GM18508 (cell line): ENCODE data around the gene CALCOCO2.
"Not testable (repeated sequence)": the region's sequence is repeated elsewhere in the genome, so short reads cannot be mapped to it uniquely, and the experiment has no call there.

Experiments
- ATAC-seq: cut with Tn5 transposase; IDR thresholded peaks from one replicate; pipeline ENCODE4 v1.9.1; 2021; ENCODE audit warnings: moderate number of reproducible peaks; ENCODE audit not compliant: insufficient read depth, unreplicated experiment

CALCOCO2 gene, protein sequence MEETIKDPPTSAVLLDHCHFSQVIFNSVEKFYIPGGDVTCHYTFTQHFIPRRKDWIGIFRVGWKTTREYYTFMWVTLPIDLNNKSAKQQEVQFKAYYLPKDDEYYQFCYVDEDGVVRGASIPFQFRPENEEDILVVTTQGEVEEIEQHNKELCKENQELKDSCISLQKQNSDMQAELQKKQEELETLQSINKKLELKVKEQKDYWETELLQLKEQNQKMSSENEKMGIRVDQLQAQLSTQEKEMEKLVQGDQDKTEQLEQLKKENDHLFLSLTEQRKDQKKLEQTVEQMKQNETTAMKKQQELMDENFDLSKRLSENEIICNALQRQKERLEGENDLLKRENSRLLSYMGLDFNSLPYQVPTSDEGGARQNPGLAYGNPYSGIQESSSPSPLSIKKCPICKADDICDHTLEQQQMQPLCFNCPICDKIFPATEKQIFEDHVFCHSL

DNA sequence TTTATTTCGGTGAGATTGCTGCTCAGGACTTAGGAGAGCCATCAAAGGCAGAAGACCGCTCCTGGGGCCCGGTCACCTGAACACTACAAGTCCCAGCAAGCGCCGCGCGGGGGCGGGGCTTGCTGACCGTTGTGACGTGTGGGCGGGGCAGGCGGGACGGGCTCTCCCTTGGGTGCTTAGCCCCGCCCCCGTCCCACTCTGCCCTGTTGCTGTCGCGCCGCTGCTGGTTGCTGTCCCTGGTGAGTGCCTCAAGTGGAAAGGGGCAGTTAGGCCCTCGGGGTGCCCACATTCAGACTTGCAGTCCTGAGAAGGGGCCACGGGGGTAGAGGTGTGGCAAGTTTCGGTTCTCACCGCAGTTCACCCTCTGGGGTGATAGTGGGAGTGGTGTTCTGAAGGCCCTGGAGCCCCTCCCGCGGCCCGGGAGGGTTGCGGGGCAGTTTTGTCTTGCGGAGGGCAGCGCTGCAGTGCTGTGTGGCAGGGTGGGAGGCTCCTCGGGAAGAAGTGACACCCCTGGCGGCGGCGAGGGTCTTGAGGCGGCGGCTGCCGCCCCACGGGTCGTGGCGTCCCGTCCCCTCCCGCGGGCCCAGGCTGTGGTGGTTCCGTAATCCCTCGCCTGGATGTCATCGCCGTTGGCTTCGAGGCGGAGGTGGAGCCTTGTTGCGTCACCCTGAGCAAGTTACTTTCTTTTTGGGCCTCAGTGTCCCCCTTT is at the start of gene CALCOCO2:
Gene CALCOCO2 (plus strand): TSS at position 196 of the 709 bp plus-strand sequence. CDS start 10,673 bp downstream, outside the sequence.
- no peak for ATAC-seq

DNA sequence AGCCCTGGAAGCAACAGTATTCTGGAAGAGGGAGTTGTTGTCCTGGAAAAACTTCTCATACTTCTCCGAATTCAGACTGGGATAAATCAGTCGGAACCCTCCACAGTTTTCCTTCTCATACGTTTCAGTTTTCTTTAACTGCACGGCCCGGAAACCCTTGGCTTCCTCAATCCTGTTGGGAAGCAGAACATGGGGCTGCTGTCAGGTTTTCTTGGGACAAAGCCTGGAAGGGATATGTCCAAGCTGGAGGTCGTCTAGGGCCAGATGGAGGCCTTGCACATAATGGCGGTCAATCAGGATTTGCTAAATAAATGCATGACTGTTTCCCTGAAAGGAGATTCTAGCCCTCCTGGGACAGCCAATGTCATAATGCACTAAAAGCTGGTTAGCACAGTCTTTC is 43.0 kb upstream of the CALCOCO2 start:
- ATAC-seq, result no peak

DNA sequence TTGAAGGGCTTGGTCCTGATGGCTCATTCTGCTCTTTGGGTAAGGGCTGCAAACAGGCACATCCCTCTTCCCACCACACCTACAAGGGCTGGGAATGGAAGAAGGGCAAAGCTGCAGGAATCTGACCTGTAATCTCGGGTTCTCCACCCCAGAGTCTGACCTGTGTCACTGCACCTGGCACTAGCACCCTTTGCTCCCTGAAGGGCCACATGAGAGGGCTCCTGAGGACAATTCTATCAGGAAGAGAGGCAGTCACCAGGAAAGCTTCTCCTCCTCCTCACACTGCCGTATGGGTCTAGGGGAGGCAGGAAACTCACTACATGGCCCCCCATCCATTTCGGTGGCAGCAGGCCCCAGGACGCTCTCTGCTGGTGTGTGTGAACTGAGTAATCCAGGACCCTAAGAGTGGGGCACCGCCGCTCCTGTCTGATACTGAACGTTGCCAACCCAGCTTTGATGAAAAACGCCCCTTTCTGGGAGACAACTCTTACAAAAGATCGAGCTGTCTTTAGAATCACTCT is 40.2 kb upstream of the CALCOCO2 start:
- no peak for ATAC-seq

DNA sequence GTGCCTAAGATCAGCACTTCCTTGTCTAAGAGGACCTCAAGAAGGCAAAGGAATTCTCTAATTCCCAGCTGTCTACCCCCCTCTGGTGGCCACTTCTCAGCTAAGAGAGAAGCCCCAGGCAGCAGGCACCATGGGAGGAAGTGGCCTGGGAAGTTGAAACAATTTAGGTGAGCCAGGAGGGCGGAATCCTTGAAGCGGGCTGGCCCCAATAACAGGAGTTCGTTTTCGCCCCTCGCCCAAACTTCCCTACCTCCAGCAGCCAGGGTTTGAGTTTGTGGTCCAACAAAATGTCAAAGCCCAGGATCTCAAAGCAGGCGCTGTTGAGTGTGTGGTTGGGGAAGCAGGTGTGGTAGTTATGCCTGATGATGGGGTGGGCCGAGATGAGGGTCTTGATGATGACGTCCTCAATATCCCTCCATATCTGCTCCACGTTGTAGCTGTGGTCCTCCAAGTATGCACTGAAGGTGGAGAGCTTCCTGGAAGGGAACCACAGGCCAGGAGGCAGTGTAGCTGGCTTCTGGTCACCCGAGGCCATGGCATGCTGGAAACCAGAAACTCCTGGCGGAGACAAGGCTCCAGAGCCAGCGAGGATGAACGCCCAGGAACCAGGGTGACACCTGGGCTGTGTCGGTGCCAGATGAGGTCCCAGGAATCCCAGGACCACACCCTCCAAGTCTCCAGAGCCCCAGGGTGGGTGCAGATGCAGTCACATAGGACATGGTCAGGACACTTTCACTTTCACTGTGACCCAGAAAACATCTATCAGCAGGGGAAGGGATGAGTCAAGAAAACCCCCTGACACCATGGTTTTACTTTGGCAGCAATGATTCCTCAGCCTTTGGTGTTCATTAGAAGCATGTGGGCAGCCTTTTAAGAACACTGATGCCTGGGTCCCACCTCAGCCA is 39.5 kb upstream of the CALCOCO2 start:
- ATAC-seq, result no peak

DNA sequence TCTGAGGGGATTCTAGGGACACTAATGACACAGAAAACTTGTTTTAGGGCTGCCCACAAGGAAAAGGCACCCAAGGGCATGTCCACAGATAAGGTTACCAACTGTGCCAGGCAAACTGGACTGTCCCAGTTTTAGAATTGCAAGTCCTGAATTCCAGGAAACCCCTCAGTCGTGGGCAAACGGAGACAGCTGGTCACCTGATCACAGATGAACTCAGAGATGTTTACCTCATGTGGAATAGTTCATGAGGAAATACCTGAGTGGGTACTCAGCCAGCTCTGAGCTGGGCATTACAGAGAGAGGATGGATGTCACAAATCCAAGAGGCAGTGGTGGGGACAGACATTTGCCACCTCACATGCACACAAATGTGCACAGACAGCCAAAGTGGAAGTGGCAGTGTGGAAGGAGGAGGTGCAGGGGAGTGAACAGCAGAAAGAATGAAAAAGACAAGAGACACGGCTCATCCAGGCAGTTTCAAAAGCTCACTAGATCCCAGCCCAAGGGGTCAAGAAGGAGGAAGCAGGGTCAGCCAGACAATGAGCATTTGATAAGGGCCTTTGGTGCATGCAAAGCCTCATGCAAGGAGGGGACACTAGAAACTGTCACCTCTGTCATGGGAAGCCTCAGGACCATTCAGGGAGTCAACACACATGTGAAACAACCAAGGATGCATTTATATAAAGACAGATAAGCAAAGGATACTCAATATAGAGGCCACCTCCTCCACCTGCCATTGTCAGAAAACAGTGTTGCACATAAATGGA is 38.6 kb upstream of the CALCOCO2 start:
- no peak for ATAC-seq

DNA sequence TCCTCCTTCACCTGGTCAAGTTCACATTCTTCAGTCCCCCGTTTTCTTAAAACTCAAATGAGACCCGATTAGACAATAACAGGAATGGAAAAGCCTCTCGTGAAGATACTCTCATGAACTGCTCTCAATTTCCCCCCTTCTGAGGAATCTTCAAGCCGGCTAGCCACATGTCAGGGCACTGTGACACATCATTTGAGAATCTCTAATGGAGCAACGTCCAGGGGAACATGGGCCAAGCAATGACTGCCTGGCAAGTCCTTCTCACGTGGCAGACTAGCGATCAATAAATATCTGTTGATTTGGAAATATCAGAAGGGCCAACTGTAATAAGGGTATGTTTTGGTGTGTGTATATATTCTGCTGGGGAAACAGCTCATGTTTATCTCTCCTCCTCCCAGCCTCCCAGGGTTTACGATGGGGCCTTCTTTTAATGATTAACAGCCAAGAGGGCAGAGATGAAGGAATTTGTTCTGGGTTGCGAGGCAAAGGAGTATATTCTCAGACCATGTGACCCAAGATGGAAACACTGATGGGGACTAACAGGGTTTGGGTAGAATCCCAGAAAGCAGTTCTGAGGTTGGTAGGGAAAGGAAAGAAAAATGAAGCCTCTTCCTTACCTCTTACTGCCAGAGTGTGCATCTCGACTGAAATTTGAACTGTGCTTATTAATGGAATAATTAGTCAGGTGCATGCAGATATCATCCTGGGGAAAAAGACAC is 35.2 kb upstream of the CALCOCO2 start:
- no peak for ATAC-seq

DNA sequence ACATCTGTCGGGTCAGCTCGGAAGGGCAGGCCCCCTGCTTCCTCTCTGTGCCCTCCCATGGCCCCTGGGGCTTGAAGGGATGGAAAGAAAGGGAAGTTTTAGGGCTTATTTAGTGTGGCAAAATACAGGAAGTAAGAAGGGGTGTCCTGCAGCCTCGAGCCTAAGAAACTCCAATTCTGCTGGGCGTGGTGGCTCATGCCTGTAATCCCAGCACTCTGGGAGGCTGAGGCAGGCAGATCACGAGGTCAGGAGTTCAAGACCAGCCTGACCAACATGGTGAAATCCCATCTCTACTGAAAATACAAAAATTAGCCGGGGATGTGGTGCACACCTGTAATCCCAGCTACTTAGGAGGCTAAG is 34.7 kb upstream of the CALCOCO2 start:
- ATAC-seq, result not testable (repeated sequence)

DNA sequence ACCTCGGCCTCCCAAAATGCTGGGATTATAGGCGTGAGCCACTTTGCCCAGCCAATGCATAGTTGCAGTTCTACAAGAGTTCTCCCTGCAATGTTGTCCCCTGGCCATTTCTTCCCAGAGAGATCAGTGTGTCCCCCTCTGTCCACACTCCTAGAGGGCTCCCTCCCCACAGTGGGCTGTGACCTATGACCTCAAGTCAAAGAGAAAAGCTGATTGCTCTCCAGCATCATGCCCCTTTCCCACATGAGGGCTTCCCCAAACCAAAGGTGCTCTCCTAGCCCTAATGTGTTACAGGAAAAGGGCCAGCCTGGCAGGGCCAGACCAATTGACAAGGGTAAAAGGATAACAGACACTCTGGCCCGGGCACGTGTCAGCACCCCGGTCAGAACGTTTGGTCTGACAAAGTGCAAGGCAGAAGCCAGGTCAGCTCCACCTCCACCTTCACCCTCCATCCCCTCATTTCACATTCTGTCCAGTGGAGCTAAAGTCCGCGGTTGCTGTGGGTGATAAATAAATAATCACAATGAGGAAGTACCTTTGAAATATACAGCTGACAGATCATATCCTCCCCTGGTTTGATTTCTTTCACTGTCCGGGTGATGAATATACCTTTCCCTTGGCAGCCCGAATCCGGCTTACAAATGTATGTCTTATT is 31.6 kb upstream of the CALCOCO2 start:
- ATAC-seq, result no peak

DNA sequence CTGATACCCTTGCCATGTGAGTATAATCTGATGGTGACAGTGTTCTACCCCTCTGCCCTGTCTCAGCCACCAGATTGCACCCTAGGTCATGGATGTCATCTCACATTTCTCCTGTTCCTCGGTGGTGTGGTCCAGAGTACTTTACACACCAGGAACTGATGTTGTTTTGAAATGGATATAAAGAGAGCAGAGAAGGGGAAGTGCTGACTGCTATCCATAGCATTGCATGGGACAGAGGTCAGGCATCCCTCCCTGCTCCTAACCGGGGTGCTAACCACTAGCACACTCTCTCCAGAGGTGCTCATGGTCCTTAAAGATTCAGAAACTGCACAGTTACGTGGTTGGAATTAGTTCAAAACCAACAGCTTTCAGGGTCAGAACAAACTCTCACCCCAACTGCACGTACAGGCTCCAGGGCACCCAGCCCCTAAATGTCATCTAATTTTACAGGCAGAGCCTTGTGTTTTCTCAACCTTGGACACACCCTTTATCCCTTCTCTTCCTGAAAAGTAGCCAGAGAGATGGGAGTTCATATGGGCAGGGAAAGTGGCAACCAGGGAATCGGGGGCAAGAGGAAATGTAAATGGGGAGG is 30.1 kb upstream of the CALCOCO2 start:
- ATAC-seq, result no peak

DNA sequence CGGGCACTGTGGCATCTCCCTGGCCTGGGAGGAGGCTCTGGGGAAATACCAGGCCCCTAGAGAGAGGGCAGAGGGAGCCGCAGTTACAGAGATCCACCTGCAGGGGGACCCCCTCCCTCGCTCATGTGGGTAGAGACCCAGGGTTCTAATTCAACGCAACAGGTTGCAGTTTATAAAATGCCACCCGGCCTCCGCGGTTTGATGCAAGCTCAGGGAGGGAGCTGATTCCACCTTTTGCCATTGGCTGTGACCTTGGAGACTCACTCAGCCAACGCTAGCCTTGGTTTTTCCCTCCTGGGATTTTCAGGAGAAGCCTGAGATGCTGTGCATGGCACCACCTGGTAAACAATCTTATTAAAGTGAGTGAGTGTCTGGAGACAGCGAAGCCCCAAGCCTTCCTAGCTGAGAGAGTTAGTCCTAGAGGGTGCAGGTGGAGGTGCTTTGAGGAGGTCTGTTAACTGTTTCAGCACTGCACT is 25.9 kb upstream of the CALCOCO2 start:
- ATAC-seq, result no peak

DNA sequence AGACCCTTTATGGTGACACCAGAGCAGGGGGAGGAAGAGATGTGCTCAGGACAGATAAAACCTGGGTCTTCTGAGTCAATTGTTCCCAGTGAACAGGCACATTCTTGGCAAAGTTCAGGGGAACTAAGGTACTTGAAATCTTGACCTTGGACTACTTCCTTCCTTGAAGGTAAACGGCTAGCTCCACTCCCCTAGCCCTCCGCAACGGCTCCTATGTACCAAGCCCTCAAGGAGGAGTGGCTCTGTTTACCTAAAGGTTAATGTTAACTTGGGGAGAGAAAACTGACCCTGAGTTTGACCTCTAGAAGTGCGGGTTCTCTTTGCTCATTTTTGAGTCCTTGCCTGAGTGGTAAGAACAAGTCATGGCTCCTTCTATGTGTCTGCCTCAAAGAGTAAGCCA is 21.7 kb upstream of the CALCOCO2 start:
- no peak for ATAC-seq

DNA sequence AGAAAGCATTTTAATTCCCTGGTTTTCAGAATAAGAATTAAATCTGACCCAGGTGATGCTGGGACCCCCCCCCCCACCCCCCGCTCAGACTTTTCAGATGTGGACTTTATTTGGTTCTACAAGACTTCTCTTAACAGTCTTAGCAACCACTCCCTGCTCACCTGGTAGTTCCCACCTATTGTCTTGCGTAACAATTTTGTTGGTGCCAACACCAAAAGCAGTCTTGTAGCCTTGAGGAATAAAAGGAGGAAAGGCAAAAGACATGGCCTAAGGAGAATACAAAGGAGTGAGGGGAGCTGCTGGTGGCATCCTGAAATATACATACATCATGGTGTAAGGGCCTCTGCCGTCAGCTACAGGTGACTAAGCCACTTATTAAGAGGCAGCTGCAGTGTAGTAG is 18.8 kb upstream of the CALCOCO2 start:
- ATAC-seq, result no peak

DNA sequence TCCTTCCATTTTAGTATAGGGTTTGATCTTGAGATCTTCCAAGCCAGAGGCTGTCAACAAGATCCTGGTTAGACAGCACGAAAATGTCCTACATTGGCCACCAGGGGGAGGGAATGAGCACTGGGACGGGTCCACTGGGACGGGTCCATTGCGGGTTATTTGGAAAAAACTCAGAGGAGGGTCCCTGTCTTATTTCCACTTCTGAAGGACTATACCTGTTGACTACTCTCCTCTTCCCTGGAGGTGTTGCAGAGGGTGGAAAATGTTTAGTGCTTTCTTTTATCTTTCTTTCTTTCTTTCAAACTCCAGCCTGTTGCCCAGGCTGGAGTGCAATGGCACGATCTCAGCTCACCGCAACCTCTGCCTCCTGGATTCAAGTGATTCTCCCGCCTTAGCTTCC is 16.3 kb upstream of the CALCOCO2 start:
- ATAC-seq, result no peak

DNA sequence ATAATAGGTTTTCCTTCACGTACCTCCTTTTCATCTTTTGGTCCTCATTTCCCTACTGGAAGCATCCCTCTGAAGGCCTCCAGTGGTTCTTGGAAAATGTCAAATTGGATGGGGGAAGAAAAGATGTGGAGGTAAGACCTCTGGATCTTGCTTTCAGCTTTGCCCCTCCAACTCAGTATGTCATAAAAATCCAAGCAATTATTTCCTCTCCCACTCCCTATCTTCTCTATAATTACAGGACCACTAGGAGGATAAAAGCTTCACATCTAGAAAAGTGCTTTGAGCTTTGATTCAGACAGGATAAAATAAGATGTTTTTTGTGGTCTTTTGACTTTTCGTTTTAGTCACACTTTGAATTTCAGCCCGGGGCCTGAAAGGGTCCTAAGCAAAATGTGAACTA is 15.5 kb upstream of the CALCOCO2 start:
- no peak for ATAC-seq

DNA sequence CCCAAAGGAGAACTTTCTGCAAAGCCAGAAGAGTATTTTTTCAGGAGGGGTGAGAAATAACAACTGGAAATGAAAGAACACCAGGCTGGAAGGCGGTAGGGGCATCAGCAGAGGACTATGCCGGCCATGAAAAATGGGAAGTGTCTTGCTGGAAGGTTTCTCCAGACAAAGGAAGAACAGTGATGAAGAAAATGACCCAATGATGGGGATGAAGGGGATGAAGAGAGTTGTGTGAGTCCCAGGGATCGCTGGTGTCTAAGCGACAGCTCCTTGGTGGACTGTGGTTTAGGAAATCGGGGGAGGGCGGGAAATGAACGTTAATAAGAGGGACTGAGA is 14.4 kb upstream of the CALCOCO2 start:
- ATAC-seq, result no peak

DNA sequence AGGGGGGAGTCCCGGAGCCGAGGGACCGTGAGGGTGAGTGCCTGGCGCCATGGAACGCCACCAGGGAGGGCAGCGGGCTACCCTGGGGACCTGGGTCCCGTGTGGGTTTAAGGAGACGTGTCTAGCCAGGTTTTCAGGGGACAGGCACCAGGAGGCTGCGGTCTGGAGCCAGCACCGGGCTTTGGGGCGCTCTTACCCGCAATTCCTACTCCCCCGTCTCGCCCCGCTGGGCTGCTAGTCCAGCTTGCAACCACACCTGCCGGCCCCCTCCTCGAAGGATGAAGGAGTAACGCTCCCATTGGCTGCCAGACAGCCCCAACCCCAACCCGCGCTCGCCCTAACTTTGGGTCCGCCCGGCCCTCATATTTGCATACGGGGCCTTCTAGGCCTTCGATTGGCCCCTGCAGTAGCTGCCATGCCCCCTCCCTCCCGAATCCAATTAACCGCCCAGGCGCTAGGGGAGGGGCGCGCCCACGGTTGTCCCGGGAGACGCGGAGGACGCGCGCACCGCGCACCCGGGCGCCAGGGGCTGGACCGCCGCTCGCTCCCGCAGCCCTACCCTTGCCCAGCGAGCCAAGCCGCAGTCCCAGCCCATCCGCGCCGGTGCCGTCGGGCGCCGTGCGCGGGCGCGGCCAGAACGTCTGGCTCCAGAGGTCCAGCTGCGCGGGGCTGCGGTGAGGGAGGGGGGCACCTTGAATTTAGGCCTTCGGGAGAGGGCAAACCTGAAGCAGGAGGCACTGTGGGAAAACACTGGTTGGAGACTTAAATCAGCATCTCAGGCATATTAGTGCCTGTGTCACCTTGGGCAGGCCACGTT is 13.9 kb upstream of the CALCOCO2 start, which contains the start of gene TTLL6:
Gene TTLL6 (minus strand): TSS at position 456 of the 817 bp plus-strand sequence. CDS start 157 bp downstream, at position 299.
- ATAC-seq, result no peak

DNA sequence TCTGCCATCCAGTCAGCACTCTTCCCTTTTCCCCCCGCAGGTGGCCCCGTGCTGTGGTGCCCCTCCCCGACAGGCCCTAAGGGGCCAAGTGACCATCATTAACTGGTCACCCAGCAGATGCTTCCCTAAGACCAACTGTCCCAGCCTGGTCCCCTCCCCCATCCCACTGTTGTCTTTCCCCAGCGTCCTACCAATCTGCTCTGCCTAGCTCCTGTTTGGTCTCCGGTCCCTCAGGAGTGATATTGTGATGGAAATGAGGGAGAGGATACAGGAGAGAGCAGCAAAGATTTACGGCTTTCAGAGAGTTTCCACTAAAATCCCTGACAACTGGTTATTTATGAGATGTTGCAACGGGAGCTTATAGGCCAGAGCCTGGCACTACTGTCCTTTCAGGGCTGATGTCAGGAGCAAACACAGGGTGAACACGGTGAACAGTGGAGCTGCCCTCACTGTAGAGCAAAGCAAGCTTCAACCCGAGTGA is 12.4 kb upstream of the CALCOCO2 start:
- ATAC-seq, result no peak
